Measurements from ENCODE around the gene MYO7B.

MYO7B gene

DNA sequence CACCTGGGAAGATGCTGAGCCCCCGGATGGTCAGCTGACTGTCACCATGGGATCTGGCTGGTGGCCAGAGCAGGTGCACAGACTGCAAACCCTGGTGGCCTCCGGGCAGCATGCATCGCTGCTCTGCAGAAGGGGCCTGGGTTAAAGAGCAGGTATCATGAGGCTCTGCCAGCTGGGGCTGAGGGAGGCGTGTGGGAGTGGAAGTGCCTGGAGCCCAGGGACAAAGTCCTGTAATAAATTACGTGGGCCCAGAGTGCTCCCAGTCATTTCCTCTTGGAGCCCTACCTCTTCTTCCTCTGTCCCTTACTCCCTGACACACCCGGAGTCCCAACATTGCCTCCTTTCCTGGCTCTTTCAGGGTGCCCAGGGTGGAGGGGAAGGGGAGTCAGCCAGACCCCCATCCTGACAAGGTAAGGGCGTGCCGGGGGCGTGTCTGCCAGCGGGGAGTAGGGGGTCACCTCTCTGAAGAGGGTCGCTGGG is at the start of gene MYO7B:
TSS of gene MYO7B (plus strand) at position 262 of the 480 bp plus-strand sequence. CDS start 24,040 bp downstream, outside the sequence.
- DNase-seq = no peak

DNA sequence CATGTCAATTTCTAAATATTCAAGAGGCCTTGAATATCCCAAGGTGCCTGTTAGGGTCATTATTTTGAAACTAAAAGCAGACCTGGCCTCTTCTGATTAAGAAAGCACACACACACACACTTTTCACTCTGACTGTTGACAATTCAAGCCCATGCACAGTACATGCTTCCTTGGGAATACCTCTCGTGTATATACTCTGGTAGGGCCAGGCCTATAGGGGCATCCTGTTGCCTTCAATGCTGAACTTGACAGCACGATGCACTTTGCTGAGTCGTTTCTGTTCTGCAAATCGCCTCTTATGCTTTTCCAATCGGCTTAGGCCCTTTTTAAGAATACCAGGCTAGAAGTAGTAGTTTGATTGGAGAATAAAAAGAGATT is 49.8 kb upstream of the MYO7B start:
- DNase-seq = no peak

DNA sequence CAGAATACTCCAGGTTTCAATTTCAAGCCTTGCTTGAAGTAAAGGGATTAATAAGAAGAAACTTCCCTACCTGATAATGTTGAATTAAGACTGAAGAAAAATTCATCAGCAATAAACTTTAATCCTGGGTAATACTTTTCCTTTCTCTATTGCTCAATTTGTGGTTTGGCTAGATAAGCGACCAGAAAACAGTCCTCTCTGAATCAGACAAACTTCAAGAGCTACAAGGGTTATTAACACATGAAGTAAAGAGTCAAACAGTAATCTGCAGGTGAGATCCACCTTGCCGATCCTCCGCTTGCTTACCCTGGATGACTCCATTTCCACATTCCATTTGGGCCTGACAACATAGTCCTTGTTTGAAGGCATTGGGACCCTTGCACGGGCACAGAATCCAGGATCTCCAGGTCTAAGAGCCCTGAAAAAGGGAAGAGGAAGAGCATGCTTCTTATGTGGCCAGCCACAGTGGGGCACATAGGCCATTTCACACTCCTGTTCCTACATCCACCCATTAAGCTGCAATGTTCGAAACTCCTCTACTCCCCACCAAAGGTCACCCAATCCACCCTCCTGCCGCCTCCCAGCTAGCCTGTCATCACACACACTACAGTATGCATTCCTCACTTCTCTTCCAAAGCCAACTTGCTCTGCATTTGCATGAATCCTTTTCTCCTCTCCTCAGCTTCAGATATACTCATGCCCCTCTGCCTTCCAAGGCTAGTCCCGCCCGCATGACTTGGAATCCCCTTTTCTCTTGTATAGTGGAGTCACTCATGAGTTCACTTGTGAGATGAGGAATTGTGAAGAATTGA is 49.0 kb upstream of the MYO7B start:
- DNase-seq = no peak

DNA sequence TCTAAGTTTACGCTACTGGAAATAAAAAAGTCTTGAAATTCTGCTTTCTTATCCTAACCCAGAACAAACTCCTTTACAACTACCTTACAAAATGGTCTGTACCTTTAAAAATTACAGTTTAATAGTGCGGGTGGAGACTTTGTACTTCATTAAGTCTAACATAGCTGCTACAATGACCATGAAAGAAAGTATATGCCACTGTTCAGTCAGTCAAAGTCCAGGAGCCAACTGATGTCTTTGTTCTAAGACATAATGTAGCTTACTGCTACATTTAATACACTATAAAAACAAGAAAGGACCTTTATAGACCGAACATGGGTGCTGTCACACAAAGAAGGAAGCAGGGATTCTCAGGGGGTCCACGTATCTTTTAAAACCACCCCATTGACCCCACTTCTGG is 45.2 kb upstream of the MYO7B start:
- DNase-seq = no peak

DNA sequence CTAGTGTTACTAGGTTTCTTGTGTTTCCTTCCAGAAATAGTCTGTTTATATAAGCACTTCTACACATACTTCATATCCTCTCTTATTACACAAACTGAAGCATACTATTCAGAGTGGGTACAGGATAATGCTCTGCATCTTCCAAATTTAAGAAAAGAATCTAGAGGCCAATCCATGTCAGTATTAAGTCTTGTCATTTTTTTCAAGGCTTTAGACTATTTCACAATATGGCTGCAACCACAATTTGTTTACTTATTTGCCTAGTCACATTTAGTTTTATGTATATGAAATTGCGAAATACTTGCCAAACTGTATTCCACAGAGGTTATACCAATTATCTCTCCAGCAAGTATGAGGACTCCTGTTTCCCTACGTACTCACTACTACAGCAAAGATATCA is 37.1 kb upstream of the MYO7B start:
- DNase-seq = no peak

DNA sequence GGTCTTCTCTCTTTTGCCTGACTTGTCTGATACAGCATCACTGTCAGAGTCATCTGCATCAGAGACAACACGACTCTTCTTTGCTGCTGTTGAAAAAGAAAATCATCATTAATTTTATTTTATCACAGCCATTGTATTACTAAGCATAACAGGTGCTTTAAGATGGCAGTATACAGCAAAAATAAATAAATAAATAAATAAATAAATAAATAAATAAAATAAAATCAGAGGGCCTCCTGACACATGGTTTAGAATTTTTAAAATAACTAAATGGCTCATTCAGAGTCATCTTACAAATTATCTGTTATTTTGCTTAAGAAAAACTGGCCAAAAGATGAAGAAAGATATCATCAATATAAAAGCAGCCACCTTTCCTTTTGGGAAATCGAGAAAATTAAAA is 32.0 kb upstream of the MYO7B start:
- no peak for DNase-seq

DNA sequence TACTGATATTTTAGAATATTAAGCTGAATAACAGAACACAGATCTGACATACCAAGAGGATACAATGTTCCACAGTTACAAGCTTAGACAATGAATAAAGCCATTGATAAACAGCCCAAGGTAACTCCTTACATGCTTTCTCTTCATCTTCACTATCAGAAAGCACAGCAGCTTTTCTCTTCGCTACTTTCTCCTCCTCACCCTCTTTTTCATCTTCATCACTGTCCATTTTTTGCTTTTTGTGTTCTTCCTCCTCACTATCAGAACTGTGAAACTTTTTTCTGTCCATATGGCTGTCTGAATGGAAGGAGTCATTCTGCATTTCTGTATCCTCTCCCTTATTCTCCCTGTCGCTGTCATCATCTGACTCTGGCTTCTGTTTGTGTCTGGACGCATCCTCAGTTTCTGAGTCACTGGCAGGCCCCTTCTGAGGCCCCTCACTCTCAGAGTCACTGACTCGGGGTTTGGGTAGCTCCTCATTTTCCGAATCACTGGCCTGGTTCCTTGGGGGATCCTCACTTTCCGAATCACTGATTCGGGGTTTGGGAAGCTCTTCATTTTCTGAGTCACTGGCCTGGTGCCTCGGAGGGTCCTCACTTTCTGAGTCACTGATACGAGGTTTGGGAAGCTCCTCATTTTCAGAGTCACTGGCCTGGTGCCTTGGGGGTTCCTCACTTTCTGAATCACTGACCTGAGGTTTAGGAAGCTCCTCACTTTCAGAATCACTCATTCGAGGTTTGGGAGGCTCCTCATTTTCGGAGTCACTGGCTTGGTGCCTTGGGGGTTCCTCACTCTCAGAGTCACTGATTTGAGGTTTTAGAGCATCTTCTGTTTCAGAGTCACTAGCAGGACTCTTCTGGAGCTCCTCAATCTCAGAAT is 30.7 kb upstream of the MYO7B start:
- peak; percentile 42 for DNase-seq

DNA sequence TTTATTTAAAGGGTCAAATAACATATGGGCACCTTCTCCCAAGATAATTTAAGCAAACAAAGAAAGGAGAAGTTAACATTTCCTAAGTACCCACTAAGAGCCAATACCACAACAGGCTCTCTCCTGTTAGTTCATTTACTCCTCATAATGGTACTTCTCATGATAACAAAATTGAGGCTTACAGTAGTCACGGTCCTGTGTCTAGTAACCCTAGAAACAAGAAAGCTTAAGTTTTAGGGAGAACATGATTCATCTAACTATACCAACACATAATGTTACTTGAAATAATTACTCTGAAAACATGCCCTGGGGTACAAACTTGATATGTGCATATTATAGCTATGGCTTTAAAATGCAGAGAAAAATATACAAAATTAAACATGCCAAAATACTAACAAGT is 29.0 kb upstream of the MYO7B start:
- no peak for DNase-seq

DNA sequence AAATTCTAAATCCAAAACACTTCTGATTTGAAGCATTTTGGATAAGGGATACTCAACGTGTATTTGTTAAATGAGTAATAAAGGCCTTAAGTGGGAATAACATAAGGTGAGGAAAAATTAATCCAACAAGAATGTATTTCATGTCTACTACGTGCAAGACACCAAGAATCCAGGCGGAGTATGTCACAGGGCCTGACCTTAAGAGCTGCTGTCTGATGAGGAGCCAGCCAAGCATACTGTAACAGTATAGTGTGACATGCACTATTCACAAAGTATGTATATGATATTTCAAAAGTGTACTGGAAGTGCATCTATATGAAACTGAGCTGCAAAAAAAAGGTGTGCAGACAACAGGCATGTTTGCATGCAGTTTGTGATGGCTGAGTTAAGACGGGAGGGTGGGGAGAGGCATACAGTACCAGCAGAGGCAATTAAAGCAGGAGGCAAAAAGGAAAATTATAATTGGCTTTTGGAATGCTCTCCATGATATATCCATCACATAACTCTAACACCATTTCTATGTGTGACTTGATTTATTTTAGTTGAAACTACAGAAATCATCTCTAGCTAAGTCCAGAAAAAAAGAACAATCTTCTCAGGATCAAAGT is 27.4 kb upstream of the MYO7B start:
- no peak for DNase-seq

DNA sequence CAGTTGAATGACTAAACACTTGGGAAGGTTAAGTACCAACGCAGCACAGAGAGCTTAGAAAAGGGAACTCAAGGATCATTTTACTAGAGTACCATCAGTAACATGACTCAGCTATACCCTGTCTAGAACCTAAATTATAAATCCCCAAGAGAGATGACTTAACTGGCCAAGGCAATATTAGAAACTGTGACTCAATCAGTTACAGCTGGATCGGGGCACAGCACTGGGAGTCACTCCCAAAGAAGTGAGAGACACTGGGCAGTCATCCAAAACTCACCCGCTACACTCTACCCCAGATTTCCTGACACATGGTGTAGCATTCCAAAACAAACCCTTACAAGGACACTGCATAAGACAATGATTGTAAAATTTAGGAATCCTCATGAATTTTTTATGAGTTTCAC is 26.9 kb upstream of the MYO7B start:
- no peak for DNase-seq

DNA sequence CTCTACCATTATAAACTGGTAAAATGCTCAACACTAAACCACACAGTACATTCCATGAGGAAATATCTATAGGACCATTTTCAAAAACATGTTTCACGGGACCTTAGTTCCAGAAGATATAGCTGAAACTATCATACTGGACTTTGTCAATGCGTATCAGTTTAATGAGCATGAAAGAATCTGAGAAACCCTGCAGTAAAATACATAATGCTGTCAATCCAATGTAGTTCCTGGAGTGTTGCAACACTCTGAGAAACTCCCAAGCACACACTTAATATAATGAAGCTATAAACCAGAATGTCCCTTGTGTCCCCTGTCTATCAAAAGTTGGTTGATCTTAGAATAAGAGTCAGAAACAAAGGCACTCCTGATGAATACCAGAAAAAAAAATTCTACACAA is 25.4 kb upstream of the MYO7B start:
- DNase-seq = no peak

DNA sequence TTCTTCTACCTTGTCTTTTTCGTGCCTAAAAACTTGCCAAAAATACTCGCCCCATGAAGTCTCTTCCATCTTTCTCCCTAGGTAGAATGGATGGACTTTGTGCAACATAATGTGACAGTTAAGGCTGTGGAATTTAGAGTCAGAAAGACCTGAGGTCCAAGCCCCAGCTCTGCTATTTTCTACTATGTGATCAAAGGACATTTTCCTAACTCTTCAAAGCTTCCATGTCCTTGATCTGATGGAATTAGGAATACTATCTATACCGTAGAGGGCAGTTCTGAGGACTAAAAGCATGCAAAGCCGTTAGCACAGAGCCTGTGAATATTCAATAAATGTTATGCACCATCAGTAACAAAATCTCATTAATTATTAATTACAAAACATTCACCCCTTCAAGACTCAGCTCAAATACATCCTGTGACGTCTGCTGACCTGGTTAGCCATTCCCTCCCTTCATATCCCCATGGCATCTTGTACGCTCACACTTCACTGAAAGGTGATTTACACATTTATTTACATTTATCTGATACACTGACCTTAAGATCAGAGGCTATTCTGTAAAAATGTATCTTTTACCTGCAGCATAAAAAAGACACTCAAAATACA is 24.3 kb upstream of the MYO7B start:
- no peak for DNase-seq

DNA sequence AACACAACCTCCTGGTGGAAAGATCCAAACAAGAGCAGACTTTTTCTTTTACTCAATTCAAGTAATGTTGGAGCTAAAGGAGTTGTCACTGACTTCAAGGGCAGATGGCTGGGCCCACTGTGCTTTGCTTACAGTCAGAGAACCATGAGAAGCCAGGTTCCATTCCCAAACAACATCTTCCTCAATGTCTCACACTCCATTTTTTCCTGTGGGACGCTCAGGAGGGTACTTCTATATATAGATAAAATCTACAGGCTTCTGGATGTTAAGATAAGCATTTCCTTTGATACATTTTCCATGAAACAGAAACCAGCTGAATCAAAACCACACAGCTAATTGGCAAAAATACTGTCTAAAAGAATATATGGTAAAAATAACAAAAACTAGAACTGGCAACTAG is 23.6 kb upstream of the MYO7B start:
- DNase-seq = no peak

DNA sequence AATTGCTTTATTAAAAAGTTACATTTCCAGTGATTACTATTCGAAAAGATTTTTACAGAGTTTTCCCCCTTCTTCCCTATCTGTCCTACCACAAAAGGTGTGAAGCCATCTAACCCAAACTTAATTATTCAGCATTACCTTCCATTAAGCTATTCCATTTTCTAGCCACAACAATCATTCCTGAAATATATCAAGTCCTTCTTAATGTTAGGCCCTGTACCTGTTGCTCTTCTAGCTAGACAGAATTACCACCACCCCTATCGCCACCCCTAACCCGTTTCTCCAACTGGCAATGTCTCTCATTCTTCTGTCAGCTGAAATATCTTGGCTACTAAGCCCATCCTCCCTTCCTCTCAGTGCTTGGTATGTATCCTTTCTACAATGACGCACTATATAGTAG is 23.1 kb upstream of the MYO7B start:
- no peak for DNase-seq

DNA sequence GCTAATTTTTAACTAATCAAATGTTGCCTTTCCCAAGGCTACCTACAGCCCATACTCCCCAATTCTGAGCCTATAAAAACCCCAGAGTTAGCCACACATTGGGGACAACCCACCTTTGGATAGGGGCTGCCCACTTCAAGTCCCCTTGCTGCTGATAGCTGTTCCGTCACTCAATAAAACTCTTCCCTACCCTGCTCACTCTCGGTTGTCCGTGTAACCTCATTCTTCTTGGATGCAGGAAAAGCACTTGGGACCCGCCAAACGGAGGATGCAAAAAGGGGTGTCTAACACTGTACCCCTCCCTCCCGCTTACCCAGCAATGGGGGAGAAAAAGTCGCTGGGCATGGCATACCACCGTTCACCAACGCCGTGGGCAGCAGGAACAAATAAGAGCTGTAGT is 21.4 kb upstream of the MYO7B start:
- no peak for DNase-seq

DNA sequence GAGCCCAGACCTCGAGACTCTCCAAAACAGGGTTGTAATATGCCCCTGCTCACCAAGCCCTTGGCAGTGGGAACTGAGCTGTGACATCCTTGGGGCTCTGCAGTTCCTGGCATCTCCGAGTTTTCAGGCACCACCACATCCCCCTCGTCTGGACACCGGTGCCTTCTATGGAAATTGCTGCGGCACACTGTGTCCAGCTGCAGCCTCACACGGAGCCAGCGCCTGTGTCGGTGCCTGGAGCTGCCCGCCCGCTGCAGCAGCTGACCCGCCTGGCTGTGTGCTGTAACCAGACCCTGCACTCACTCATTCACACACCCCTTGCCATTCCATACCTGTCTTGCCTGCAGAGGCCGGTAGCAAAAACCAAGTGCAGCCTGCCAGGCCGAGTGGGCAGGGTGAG is 21.0 kb upstream of the MYO7B start:
- no peak for DNase-seq

DNA sequence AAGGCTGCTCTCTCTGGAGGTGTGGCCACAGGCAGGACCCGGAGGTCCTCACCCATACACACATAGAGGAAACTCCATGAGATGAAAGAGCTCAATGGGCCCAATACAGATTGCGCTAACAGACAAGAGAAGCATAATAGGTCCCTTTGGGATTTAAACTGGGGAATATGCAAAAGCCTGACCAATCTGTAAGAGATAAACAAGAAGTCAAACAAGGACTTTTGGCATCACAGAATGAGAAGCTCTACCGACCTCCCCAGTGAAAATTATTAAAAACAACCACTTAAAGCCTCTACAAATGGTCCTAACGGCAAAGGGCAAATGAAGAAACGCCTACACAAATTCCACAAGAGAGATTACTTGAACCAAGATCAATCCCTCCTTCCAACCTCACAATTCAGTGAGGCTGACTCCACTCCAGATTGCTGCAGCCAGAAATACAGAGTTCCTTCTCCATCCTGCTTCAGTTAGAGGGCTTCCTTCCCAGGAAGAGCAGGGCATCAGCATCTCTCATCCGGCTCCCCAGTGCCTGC is 20.0 kb upstream of the MYO7B start:
- DNase-seq = no peak

DNA sequence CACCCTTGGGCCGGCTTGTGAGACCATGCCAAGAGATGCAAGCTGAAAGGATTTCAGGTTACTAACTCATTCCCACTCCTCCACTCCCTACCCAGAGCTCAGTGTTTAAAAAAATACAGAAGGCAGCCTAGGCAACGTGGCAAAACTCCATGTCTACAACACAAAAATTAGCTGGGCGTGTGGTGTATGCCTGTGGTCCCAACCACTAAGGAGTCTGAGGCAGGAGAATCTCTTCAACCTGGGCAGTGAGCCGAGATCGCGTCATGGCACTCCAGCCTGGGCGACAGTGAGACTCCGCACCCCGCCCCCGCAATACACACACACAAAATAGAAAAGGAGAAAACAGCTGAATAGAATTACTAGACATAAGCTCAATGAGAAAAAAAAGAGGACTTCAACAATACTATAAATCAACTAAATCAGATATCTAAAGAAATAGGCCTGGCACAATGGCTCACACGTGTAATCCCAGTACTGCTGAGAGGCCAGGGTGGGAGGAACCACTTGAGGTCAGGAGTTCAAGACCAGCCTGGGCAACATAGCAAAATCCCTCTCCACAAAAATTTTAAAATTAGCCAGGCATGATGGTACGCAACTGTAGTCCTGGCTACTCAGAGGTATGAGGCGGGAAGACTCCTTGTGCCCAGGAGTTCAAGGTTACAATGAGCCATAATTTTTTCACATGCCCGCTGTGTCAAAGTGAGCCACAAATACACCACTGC is 19.3 kb upstream of the MYO7B start:
- DNase-seq = no peak

DNA sequence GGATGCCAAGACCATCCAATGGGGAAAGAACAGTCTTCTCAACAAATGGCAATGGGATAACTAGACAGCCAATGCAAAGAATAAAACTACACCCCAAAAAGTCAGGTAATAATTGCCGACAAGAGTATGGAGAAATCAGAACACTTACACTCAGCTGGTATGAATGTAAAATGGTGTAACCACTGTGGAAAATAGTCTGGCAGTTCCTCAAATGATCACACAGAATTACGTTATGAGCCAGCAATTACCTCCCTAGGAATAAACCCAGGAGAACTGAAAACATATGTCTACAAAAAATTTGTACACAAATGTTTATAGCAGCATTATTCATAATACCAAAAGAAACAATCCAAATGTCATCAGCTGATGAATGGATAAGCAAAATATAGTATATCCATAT is 18.0 kb upstream of the MYO7B start:
- DNase-seq = no peak

DNA sequence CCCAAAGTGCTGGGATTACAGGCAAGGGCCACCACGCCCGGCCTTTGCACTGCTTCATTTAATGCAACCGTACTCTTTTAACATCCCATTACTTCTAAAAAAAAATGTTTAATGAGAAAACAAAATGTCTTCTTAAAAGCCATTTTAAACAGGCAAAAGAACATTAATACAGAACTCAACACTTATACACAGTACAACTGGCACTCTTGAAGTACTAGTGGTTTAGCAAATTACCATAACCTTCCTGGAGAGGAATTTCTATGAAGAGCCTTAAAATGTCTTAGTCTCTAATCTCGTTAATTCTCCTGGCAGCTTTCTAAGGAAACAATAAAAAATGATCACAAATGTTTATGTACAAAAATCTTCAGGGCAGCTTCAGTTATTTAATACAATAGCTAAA is 15.1 kb upstream of the MYO7B start:
- no peak for DNase-seq

DNA sequence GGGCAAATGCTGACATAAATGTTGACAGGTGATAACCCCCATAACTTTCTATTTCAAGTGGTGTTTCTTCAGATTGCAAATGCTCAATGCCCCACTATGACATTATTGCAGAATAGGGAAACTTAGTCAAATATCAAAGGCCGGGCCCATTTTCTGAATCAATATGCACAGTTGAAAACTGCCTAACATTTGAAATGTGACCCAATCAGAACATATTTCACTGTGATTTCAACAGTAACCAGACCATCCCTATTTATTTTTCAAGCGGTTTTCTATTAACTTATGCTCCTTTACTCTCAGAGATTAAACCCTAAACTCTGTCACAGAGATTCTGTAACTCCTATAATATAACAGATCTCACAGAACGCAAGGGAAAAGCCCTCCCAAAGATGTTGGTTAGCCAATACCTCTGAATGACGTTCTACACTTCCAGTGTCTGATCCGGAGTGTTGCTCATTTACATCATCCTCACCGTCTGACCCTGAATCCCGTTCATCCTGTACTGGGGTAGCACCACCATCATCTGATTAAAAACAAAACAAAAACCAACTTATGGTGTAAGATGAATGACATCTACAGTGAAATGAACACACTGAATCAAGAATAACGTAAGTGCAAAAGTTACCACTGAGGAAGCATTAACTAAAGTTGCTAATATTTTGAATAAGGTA is 12.1 kb upstream of the MYO7B start:
- DNase-seq = peak; percentile 47

Data from activated CD4-positive, alpha-beta T cell treated with anti-CD3 and anti-CD28 coated beads, Interleukin-2, Interleukin-6, amounts not matched to agents 100 ng/mL and 50 ng/mL, durations not matched to agents 16 hours and 8 hours (primary cell).